Muscle of leg (tissue), 11 donors: ENCODE measurements around the gene TAF3. TPM values are rescaled to one million over a fixed set of nuclear protein-coding genes. Genes with fewer than 3 reads are reported as not detected.

Experiments used
- DNase-seq: peaks from one replicate; pipeline ENCODE4 v3.0.0; 2013
- H3K27ac ChIP-seq: one replicate; pipeline ENCODE4 v1.5.1; 2013; ENCODE audit warnings: mild to moderate bottlenecking, low read length, control low read depth
- H3K27me3 ChIP-seq: one replicate; pipeline ENCODE4 v1.6.1; 2013; ENCODE audit warnings: low read length; ENCODE audit not compliant: control insufficient read depth, insufficient read depth
- H3K36me3 ChIP-seq: one replicate; pipeline ENCODE4 v1.6.1; 2013; ENCODE audit warnings: low read length; ENCODE audit not compliant: control insufficient read depth, insufficient read depth
- H3K4me1 ChIP-seq: one replicate; pipeline ENCODE4 v1.6.1; 2013; ENCODE audit warnings: low read length; ENCODE audit not compliant: control insufficient read depth, insufficient read depth
- H3K4me3 ChIP-seq: one replicate; pipeline ENCODE4 v1.5.1; 2013; ENCODE audit warnings: low read length, control low read depth
- H3K9me3 ChIP-seq: replicated peaks from 2 replicates; pipeline ENCODE4 v1.6.1; 2013; ENCODE audit warnings: low read depth, low read length; ENCODE audit not compliant: control insufficient read depth
- WGBS: methylation state at CpG from one replicate; pipeline ENCODE4 v1.1.5; 2013; ENCODE audit warnings: missing lambda C conversion rate; ENCODE audit not compliant: insufficient coverage; 5-methylcytosine and 5-hydroxymethylcytosine counted together
- polyA plus RNA-seq, 8 donors: library from polyadenylated mRNA; unstranded; fragments of 120-200 nt; gene quantifications; one replicate each; pipeline versions ENCODE4 v1.2.1 to v1.2.3, GENCODE V29; 2013; ENCODE audit warnings: inconsistent platforms in 1 of 8, low replicate concordance in 1 of 8; ENCODE audit not compliant: insufficient read length in 8 of 8, insufficient read depth in 1 of 8
- total RNA-seq: library from RNA; stranded (reverse); fragments of 120-200 nt; gene quantifications from one replicate; pipeline ENCODE4 v1.2.4, GENCODE V29; 2013

Gene TAF3
- total and polyA plus RNA-seq, 9 donors, result 2.0 to 7.4 (median 6.4) TPM

- WGBS, result 83% methylated on average over 6 of the region's 7 CpGs
- no peak for DNase-seq
- Histone ChIP-seq H3K4me1 (no peaks in the 10 kb centered on the region), H3K27me3 (no peaks in the 10 kb centered on the region), H3K36me3 (no peaks in the 10 kb centered on the region), H3K27ac (no peak overlapping the region), H3K9me3 (peaks cover 15% of the 10 kb centered on the region), H3K4me3 (no peak overlapping the region)
Observed at GRCh38 chr10:7866176-7866575, 47.9 kb downstream of the TAF3 start.

GRCh38 chr10:7872041-7872442 is 53.7 kb downstream of the TAF3 start:
- H3K9me3 ChIP-seq, result no peaks in the 10 kb centered on the region
- WGBS, result no CpG with 5 or more reads among the region's 5 CpGs
- H3K27me3 ChIP-seq, result no peaks in the 10 kb centered on the region
- H3K4me3 ChIP-seq, result peak overlapping the region; percentile 23
- peak; percentile 37 for DNase-seq
- H3K27ac ChIP-seq, result no peak overlapping the region
- H3K36me3 ChIP-seq, result no peaks in the 10 kb centered on the region
- no peaks in the 10 kb centered on the region for H3K4me1 ChIP-seq

- WGBS, result no CpG with 5 or more reads among the region's 2 CpGs
- Histone ChIP-seq H3K9me3 (no peaks in the 10 kb centered on the region), H3K27me3 (no peaks in the 10 kb centered on the region), H3K27ac (no peak overlapping the region), H3K36me3 (no peaks in the 10 kb centered on the region), H3K4me3 (no peak overlapping the region), H3K4me1 (no peaks in the 10 kb centered on the region)
- no peak for DNase-seq
Observed at GRCh38 chr10:7874864-7875263, 56.6 kb downstream of the TAF3 start.

GRCh38 chr10:7876541-7877127 is 58.3 kb downstream of the TAF3 start:
- no peaks in the 10 kb centered on the region for H3K36me3 ChIP-seq
- H3K27me3 ChIP-seq, result no peaks in the 10 kb centered on the region
- WGBS, result no CpG with 5 or more reads among the region's 4 CpGs
- H3K4me3 ChIP-seq, result no peak overlapping the region
- H3K27ac ChIP-seq, result no peak overlapping the region
- H3K9me3 ChIP-seq, result no peaks in the 10 kb centered on the region
- no peaks in the 10 kb centered on the region for H3K4me1 ChIP-seq
- no peak for DNase-seq

GRCh38 chr10:7881119-7881518 is 62.8 kb downstream of the TAF3 start:
- Histone ChIP-seq H3K27me3 (no peaks in the 10 kb centered on the region), H3K4me1 (no peaks in the 10 kb centered on the region), H3K27ac (no peak overlapping the region), H3K4me3 (no peak overlapping the region), H3K36me3 (no peaks in the 10 kb centered on the region), H3K9me3 (no peaks in the 10 kb centered on the region)
- DNase-seq, result no peak
- WGBS, result no CpG with 5 or more reads among the region's 3 CpGs

- WGBS, result 100% methylated on average over 2 of the region's 2 CpGs
- H3K9me3 ChIP-seq, result no peaks in the 10 kb centered on the region
- H3K36me3 ChIP-seq, result no peaks in the 10 kb centered on the region
- no peak for DNase-seq
- no peaks in the 10 kb centered on the region for H3K27me3 ChIP-seq
- no peak overlapping the region for H3K4me3 ChIP-seq
- no peaks in the 10 kb centered on the region for H3K4me1 ChIP-seq
- no peak overlapping the region for H3K27ac ChIP-seq
Observed at GRCh38 chr10:7886056-7886455, 67.8 kb downstream of the TAF3 start.

- no peaks in the 10 kb centered on the region for H3K36me3 ChIP-seq
- H3K27me3 ChIP-seq, result no peaks in the 10 kb centered on the region
- no peak for DNase-seq
- no peaks in the 10 kb centered on the region for H3K9me3 ChIP-seq
- WGBS, result 56% methylated on average over 4 of the region's 8 CpGs
- no peaks in the 10 kb centered on the region for H3K4me1 ChIP-seq
- no peak overlapping the region for H3K27ac ChIP-seq
- H3K4me3 ChIP-seq, result no peak overlapping the region
Observed at GRCh38 chr10:7887174-7887816, 69.0 kb downstream of the TAF3 start.

GRCh38 chr10:7889947-7890542 is 71.7 kb downstream of the TAF3 start:
- WGBS, result 84% methylated on average over 2 of the region's 5 CpGs
- Histone ChIP-seq H3K27me3 (no peaks in the 10 kb centered on the region), H3K36me3 (no peaks in the 10 kb centered on the region), H3K4me3 (no peak overlapping the region), H3K4me1 (no peaks in the 10 kb centered on the region), H3K27ac (no peak overlapping the region), H3K9me3 (no peaks in the 10 kb centered on the region)
- no peak for DNase-seq

GRCh38 chr10:7890781-7891180 is 72.5 kb downstream of the TAF3 start:
- no peaks in the 10 kb centered on the region for H3K9me3 ChIP-seq
- no peak overlapping the region for H3K27ac ChIP-seq
- WGBS, result 88% methylated on average over 4 of the region's 6 CpGs
- no peaks in the 10 kb centered on the region for H3K36me3 ChIP-seq
- no peaks in the 10 kb centered on the region for H3K4me1 ChIP-seq
- DNase-seq, result no peak
- no peaks in the 10 kb centered on the region for H3K27me3 ChIP-seq
- no peak overlapping the region for H3K4me3 ChIP-seq

- Histone ChIP-seq H3K27me3 (no peaks in the 10 kb centered on the region), H3K4me1 (no peaks in the 10 kb centered on the region), H3K4me3 (no peak overlapping the region), H3K27ac (no peak overlapping the region), H3K9me3 (no peaks in the 10 kb centered on the region), H3K36me3 (no peaks in the 10 kb centered on the region)
- DNase-seq, result no peak
- WGBS, result no CpG with 5 or more reads among the region's 1 CpG
Observed at GRCh38 chr10:7891634-7892033, 73.3 kb downstream of the TAF3 start.
